ENCODE data around the gene CBLN3. TPM values are rescaled to one million over a fixed set of nuclear protein-coding genes. Genes with fewer than 3 reads are reported as not detected.

CBLN3 gene
- total and polyA plus RNA-seq, 2 of the 4 experiments (the other 2 are of a cell fraction), result 0.72 to 4.5 TPM

- Histone ChIP-seq H4K20me1 (ENCODE audit: insufficient read depth, low read length) (peaks cover 16% of the 10 kb centered on the region), H4K8ac (ENCODE audit: low read depth in 2 of 2, low read length in 2 of 2) (0 out of 4 replicates have a peak overlapping the region, but pooled peaks of 1 of the 2 experiments have one; percentile 42), H3K27me3 (ENCODE audit: control insufficient read depth, insufficient read depth, low read length) (no peaks in the 10 kb centered on the region), H2AK5ac (ENCODE audit: low read depth, low read length) (no peak overlapping the region), H3K79me1 (ENCODE audit: low read depth in 1 of 2, low read length in 2 of 2) (peaks cover 14 to 39% of the 10 kb centered on the region in 2 experiments; a peak in 3 of 4 replicates), H3K23ac (ENCODE audit: low read depth, low read length) (no peak overlapping the region), H4K5ac (ENCODE audit: low read depth, low read length) (no peak overlapping the region), H3K27ac (ENCODE audit: insufficient read depth, low read length) (no peak overlapping the region), H3K4me3 (ENCODE audit: insufficient read depth, low read depth, low read length) (no peak overlapping the region), H3K9ac (ENCODE audit: low read depth, low read length) (no peak overlapping the region), H2BK15ac (ENCODE audit: low read depth, low read length) (no peak overlapping the region), H3K4me2 (ENCODE audit: low read depth, low read length) (no peak overlapping the region), H2BK5ac (ENCODE audit: low read depth, low read length, poor library complexity, severe bottlenecking) (no peak overlapping the region), H3K14ac (replicated peaks; ENCODE audit: low read depth, low read length) (0 out of 2 replicates have a peak overlapping the region, but pooled peaks have one; percentile 36), H4K91ac (ENCODE audit: insufficient read depth, low read depth, low read length) (no peak overlapping the region), H3K9me3 (ENCODE audit: control insufficient read depth, insufficient read depth, low read length) (no peaks in the 10 kb centered on the region), H2BK120ac (ENCODE audit: low read depth, low read length) (no peak overlapping the region), H3K4me1 (ENCODE audit: control insufficient read depth, insufficient read depth, low read length) (peaks cover 2% of the 10 kb centered on the region), H3K4ac (ENCODE audit: low read depth, low read length) (no peak overlapping the region), H2AK9ac (replicated peaks; ENCODE audit: low read depth, low read length, poor library complexity) (peak overlapping the region; percentile 5), H2BK20ac (ENCODE audit: low read depth, low read length) (no peak overlapping the region), H3K36me3 (ENCODE audit: control insufficient read depth, insufficient read depth, low read length) (peaks cover 42% of the 10 kb centered on the region), H3K56ac (ENCODE audit: extremely low read depth, insufficient read depth, low read length) (no peak overlapping the region), H3K18ac (ENCODE audit: low read depth, low read length) (no peak overlapping the region), H3K9me1 (ENCODE audit: insufficient read depth, low read length) (no peaks in the 10 kb centered on the region), H2AFZ (replicated peaks; ENCODE audit: low read length, poor library complexity) (no peak overlapping the region)
- ChIA-PET POLR2A (ENCODE audit: unreplicated experiment) (interaction anchor here (0.9 kb wide), 1 partner anchor 74 kb away, joined by 3 read pairs; no protein-coding TSS in a partner anchor), CTCF (interaction anchor here (0.6 to 2.0 kb wide), 3 partner anchors 9 to 75 kb away, joined by 3 to 12 read pairs (median 6); no protein-coding TSS in a partner anchor)
- TF ChIP-seq ELK1 (IDR thresholded peaks at IDR 0.05; ENCODE audit: borderline replicate concordance, low read depth, low read length) (no peak), CHD1 (IDR thresholded peaks at IDR 0.05; ENCODE audit: low read depth, low read length) (no peak), NFE2L2 (IDR thresholded peaks at IDR 0.05; ENCODE audit: low read depth, low read length) (no peak)
- ATAC-seq (ENCODE audit: low read depth) (no peak), DNase-seq (no peak)
- 100% methylated on average over 5 of the region's 8 CpGs; no CpG with 5 or more reads in 1 of the 2 experiments for WGBS, 2 experiments (ENCODE audit: extremely low coverage in 2 of 2, insufficient read length in 1 of 2)
- no TSS peak for BruUV-seq (replicated peaks)
- in situ Hi-C loops (cut with MboI; ENCODE audit: low sequenced_read_pairs) (loop anchor here (25.0 kb wide), 1 partner anchor 1129 kb away; the partner anchor contains the start of genes BCL2L2, PABPN1 and PPP1R3E), dilution Hi-C loops (cut with HindIII; ENCODE audit: low sequenced_read_pairs, unreplicated experiment) (no loop called here), intact Hi-C loops (cut with micrococcal nuclease) (no loop called here)
Observed at GRCh38 chr14:24440606-24441399, 11.3 kb upstream of the CBLN3 start.

Data from IMR-90 (cell line).